Left cardiac atrium (tissue), 4 donors: Measurements from ENCODE around the gene NKPD1. TPM values are rescaled to one million over a fixed set of nuclear protein-coding genes. Genes with fewer than 3 reads are reported as not detected.

Experiments
- ATAC-seq, 2 donors: fragments of 200-7000 bp; cut with Tn5 transposase; one replicate each; pipeline ENCODE4 v1.9.1; 2020; ENCODE audit warnings: mild to moderate bottlenecking in 2 of 2, moderate library complexity in 2 of 2
- DNase-seq: peaks from one replicate; pipeline ENCODE4 v3.0.0-alpha.2; 2020
- intact Hi-C, 2 donors: fragments of 100-400 bp; cut with DNase I; formaldehyde crosslinking; loops; one replicate each; pipeline versions ENCODE4 v1.14.1 to v1.15.1; 2022 to 2023
- total RNA-seq, 2 donors: library from RNA; stranded (reverse); fragmentation: NEBNext Ultra II Directional; extraction: Animal tissue kit (Norgen Biotek cat#: 25700); gene quantifications; one replicate each; pipeline ENCODE4 v1.2.1, GENCODE V29; 2021
- donor health status: DM: no; HTN: yes; CAD: no.
- donor health status: DM: no; HTN: yes; CAD: no; lungs with severe emphysema.
- donor health status: DM: yes; HTN: yes; CAD: no.
- donor health status: Dilated cardiomyopathy.

NKPD1 gene
- total RNA-seq, 2 donors from 2014 or later: 0.05 TPM; not detected in 1

- ATAC-seq (no peak), DNase-seq (no peak)
- intact Hi-C loops: no loop called here
Measured at GRCh38 chr19:45158503-45159209, 2.1 kb downstream of the NKPD1 start.

DNA sequence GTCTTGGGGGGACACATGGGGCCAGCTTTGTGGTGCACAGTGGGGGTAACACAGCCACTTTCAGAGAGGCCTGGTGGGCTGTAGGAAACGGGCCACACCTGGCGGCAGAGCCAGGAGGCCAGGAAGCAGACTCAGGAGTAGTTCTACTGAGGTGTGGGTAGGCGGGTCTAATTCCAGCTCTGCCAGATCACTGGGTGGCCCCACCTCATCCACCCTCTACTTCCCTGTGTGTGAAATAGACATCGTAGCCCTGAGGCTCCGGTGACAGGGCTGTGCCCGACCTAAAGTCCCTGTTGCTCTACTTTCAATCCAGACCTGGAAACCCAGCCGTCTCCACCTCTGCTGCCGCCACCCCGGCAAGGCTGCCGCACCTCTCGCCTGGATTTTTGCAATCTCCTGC, 4.0 kb downstream of the NKPD1 start:
- intact Hi-C loops: no loop called here
- DNase-seq: no peak
- ATAC-seq: no peak

GRCh38 chr19:45156011-45156630, 4.7 kb downstream of the NKPD1 start:
- intact Hi-C loops: no loop called here
- DNase-seq (no peak), ATAC-seq (no peak)

GRCh38 chr19:45154064-45154827, 6.5 kb downstream of the NKPD1 start:
- ATAC-seq: peak in 1 of 2 donors; percentile 57
- DNase-seq: peak; percentile 78
- intact Hi-C loops: no loop called here

GRCh38 chr19:45153339-45154063, 7.3 kb downstream of the NKPD1 start:
- DNase-seq (peak; percentile 63), ATAC-seq (peak; percentile 63)
- intact Hi-C loops: no loop called here

GRCh38 chr19:45152504-45153338, 8.1 kb downstream of the NKPD1 start:
- DNase-seq: peak; percentile 76
- peak; percentile 40 to 51 for ATAC-seq
- intact Hi-C loops: no loop called here

DNA sequence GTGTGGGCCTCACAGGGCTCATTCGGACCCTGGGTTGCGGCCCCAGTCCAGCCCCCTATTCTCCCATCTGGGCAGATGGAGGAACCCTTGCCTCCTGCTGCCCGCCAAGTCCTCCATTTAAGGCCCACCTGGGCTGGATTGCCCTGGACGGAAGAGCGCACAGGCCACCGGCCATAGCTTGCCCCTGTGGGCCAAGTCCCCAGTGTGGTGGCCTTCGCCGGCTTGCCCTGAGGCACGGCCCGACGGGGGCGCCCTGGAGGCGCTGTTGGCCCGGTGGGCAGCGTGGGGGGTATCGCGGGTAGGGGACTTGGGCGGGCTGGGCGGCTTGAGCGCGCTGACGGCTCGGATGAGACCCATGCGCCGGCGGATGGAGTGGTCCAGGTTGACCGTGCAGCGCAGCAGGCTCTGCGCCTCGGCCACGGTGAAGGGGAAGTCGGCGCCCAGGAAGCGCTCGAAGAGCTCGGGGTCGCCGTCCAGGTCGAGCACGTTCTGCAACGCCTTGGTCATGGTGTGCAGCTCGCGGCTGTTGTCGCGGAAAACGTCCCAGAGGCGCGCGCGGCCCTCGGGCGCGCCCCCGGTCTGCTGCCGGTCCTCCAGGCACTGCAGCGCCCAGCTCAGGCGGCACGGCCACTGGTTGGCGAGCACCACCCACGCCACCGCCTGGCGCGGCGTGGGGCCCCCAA, 8.8 kb downstream of the NKPD1 start:
- intact Hi-C loops: no loop called here
- ATAC-seq (peak in 1 of 2 donors; percentile 1), DNase-seq (no peak)

DNA sequence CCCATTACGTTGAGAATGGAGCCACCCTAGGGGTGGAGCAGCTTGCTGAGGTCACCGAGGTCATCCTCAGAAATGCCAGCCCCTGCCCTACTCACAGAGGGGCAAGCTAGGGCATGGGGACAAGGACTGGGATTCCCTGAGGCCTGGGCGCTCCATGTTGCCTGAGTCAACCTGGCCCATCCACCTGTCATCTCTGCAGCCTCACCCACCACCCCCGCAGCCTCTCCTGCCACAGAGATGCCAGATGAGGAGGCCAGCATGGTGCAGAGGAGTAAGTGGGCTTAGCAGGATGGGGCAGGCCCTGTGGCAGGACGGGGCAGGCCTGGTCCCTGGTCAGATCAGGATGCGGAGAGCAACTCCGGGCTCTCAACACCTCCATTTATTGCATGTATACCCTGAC, 9.5 kb downstream of the NKPD1 start:
- intact Hi-C loops: no loop called here
- DNase-seq: no peak
- no peak for ATAC-seq

GRCh38 chr19:45150751-45151281, 10.0 kb downstream of the NKPD1 start:
- intact Hi-C loops: no loop called here
- DNase-seq: no peak

GRCh38 chr19:45150180-45150579, 10.6 kb downstream of the NKPD1 start:
- no peak for ATAC-seq
- DNase-seq: no peak
- intact Hi-C loops: no loop called here

More at GRCh38 chr19:45150751-45151281, 10.0 kb downstream of the NKPD1 start:
- no peak for ATAC-seq

- intact Hi-C loops: no loop called here
- no peak for ATAC-seq
Measured at GRCh38 chr19:45149129-45149528, 11.7 kb downstream of the NKPD1 start.

DNA sequence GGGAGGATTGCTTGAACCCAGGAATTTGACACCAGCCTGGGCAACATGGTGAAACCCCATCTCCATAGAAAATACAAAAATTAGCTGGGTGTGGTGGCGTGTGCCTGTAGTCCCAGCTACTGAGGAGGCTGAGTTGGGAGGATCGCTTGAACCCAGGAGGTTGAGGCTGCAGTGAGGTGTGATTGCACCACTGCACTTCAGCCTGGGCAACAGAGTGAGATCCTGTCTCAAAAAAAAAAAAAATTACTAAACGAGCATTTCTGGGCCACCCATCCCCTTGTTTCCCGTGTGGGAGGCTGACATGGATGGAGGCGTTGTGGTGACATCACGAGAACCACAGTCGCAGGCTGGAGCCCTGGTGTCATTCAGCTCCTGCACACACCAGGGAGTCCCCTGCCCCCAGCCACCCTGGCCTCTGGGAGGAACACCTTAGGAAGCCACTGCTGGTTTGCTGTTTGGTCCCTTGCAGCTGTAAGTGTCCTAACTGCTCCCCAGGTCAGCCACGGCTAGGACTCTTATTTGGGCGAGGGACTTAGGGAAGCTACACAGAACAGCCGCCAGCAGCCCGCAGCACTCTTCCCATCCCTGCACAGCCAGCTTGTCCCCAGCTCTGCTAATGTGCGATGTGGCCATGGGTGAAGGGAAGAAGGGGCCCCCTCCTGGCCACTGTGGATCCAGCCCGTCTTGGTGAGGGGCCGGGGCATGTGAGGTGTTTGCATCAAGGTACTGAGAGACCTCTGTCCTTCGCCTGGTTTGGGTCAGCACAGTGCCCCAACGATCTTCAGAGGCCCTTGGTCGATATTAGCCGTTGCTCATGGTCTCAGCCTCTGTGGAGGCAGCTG, 12.7 kb downstream of the NKPD1 start:
- no peak for DNase-seq
- intact Hi-C loops: no loop called here
- no peak for ATAC-seq

More at GRCh38 chr19:45149129-45149528, 11.7 kb downstream of the NKPD1 start:
- no peak for DNase-seq

- intact Hi-C loops: no loop called here
- no peak for ATAC-seq
- DNase-seq: no peak
Measured at GRCh38 chr19:45146741-45147205, 14.0 kb downstream of the NKPD1 start.

GRCh38 chr19:45146251-45146650, 14.5 kb downstream of the NKPD1 start:
- DNase-seq: no peak
- intact Hi-C loops: no loop called here
- ATAC-seq: no peak

- ATAC-seq (no peak), DNase-seq (no peak)
- intact Hi-C loops: no loop called here
Measured at GRCh38 chr19:45145270-45146189, 15.3 kb downstream of the NKPD1 start.
